Calu3 (cell line): ENCODE results near the gene CPNE5. TPM values are rescaled to one million over a fixed set of nuclear protein-coding genes. Genes with fewer than 3 reads are reported as not detected.

Source experiments
- Bru-seq: library from RNA; stranded (reverse); fragments of 400-500 nt; gene quantifications from one replicate; lab custom pipeline; 2021; lab: Mats Ljungman, UMichigan
- BruChase-seq, 2 experiments: library from RNA; stranded (reverse); fragments of 400-500 nt; gene quantifications; one replicate each; lab custom pipeline; 2021; lab: Mats Ljungman, UMichigan
- BruUV-seq: library from RNA; stranded (reverse); fragments of 400-500 nt; replicated peaks from 2 replicates; lab custom pipeline; 2021; lab: Mats Ljungman, UMichigan
- CTCF ChIA-PET: fragments of 300-600 bp; sonication (Branson Sonifier 250); formaldehyde crosslinking; loops from one replicate; lab custom pipeline; 2022; ENCODE audit warnings: antibody characterized with exemption; lab: Charles Lee
- DNase-seq: peaks from one replicate; pipeline ENCODE4 v3.0.0; 2022
- H3K27ac Mint-ChIP-seq: one replicate; pipeline ENCODE4 v1.8.0; 2022; ENCODE audit warnings: mixed read lengths; ENCODE audit not compliant: unreplicated experiment
- H3K27me3 Mint-ChIP-seq: one replicate; pipeline ENCODE4 v1.8.0; 2022; ENCODE audit warnings: mixed read lengths; ENCODE audit not compliant: unreplicated experiment
- H3K36me3 Mint-ChIP-seq: one replicate; pipeline ENCODE4 v1.8.0; 2022; ENCODE audit warnings: mild to moderate bottlenecking, moderate library complexity, mixed read lengths; ENCODE audit not compliant: insufficient read depth, unreplicated experiment
- H3K4me1 Mint-ChIP-seq: one replicate; pipeline ENCODE4 v1.8.0; 2022; ENCODE audit warnings: mild to moderate bottlenecking, low read depth, mixed read lengths; ENCODE audit not compliant: unreplicated experiment
- H3K4me3 Mint-ChIP-seq: one replicate; pipeline ENCODE4 v1.8.0; 2022; ENCODE audit warnings: mild to moderate bottlenecking, low read depth, moderate library complexity, mixed read lengths; ENCODE audit not compliant: unreplicated experiment
- H3K9me3 Mint-ChIP-seq: one replicate; pipeline ENCODE4 v1.8.0; 2022; ENCODE audit warnings: low read depth, mixed read lengths; ENCODE audit not compliant: unreplicated experiment
- intact Hi-C: fragments of 100-400 bp; cut with micrococcal nuclease; formaldehyde crosslinking; loops from one replicate; pipeline ENCODE4 v1.10.0; 2022; ENCODE audit not compliant: unreplicated experiment
- long read RNA-seq: library from polyadenylated mRNA; stranded (forward); transcript quantifications from one replicate; pipeline ENCODE4 v2.0.0, GENCODE V29; 2022
- total RNA-seq: library from RNA; stranded (reverse); gene quantifications from 2 replicates; pipeline ENCODE4 v1.2.3, GENCODE V29; 2022
- TF ChIP-seq, protein P1 (sequence below): fragments of 200-600 bp; IDR thresholded peaks from one replicate; pipeline ENCODE4 v1.8.0; 2022; ENCODE audit warnings: antibody characterized with exemption; ENCODE audit not compliant: unreplicated experiment

CPNE5 gene
- total RNA-seq (0.12 TPM in 1 of 2 replicates, not detected in the other), Bru-seq, nascent RNA (percentile 7 among the genes with signal in this experiment), BruChase-seq, experiment 1, labeled RNA remaining after a 6-hour chase (percentile 6 among the genes with signal in this experiment), BruChase-seq, experiment 2, labeled RNA remaining after a 2-hour chase (percentile 9 among the genes with signal in this experiment)
- long read RNA-seq, partial matches to known transcripts: 0 of 2 reads
- long read RNA-seq, other reads (novel, unspliced or antisense): 2 of 2 reads

DNA sequence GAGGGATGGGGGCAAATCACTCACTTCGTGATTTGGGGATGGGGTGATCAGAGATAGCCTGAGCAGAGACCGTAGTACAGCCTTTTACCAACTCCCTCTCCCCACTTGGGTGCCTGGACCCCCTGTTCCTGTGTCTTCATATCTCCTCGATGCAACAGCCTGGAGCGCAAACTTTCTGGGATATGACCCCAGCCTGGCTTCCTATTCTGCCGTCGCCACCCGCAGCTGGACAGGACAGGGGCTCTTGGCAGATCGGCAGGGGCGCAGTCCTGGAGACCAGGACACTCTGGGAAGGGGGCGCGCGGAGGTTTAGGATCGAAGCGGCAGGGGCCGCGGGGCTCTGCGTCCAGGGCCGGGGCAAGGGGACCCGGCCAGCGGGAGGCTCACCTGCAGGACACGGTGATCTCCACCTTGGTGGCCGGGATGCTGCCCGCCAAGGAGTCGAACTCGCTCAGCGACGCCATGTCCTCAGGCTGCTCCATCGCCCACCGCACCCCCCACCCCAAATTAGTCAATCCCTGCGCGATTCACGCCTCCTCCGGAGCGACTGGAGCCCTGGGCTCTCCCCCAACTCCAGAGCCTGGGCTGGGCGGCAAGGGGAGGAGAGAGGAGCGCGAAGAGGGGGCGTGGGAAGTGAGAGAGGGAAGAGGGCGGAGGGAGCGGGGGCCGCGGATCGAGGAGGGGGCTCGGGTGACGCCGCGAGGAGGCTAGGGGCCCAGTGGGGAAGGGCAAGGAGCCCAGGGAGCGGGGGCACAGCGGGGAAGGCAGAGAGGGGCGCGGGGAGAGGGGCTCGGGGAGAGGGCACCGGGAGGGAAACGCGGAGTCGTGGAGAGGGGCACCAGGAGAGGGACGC is at the start of gene CPNE5:
Gene CPNE5 (minus strand): TSS at position 549 of the 853 bp plus-strand sequence. CDS start 67 bp downstream, at position 482.
- intact Hi-C loops: no loop called here

DNA sequence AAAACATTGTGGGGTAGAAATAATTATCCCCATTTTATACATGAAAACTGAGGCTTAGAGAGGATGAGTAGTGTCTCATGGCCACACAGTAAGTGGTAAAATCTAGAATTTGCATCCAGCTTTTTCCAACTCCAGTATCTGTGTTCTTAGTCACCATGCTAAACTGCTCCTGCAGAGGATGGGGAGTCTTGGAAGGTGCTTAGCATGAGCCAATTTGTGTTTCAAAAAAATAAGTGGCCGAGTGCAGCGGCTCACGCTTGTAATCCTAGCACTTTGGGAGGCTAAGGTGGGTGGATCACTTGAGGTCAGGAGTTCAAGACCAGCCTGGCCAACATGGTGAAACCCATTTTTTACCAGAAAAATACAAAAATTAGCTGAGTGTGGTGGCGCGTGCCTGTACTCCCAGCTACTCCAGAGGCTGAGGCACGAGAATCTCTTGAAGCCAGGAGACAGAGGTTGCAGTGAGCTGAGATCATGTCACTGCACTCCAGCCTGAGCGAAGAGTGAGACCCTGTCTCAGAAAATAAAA is 48.9 kb upstream of the CPNE5 start:
- Mint-ChIP-seq H3K4me3 (no peak overlapping the region), H3K27me3 (no peaks in the 10 kb centered on the region), H3K9me3 (no peaks in the 10 kb centered on the region), H3K27ac (no peak overlapping the region), H3K4me1 (peaks cover 21% of the 10 kb centered on the region), H3K36me3 (peaks cover 12% of the 10 kb centered on the region)
- CTCF ChIA-PET: interaction anchor here (2.6 kb wide), 1 partner anchor 26 kb away, joined by 10 read pairs; no protein-coding TSS in a partner anchor
- intact Hi-C loops: no loop called here
- TF ChIP-seq, protein P1, sequence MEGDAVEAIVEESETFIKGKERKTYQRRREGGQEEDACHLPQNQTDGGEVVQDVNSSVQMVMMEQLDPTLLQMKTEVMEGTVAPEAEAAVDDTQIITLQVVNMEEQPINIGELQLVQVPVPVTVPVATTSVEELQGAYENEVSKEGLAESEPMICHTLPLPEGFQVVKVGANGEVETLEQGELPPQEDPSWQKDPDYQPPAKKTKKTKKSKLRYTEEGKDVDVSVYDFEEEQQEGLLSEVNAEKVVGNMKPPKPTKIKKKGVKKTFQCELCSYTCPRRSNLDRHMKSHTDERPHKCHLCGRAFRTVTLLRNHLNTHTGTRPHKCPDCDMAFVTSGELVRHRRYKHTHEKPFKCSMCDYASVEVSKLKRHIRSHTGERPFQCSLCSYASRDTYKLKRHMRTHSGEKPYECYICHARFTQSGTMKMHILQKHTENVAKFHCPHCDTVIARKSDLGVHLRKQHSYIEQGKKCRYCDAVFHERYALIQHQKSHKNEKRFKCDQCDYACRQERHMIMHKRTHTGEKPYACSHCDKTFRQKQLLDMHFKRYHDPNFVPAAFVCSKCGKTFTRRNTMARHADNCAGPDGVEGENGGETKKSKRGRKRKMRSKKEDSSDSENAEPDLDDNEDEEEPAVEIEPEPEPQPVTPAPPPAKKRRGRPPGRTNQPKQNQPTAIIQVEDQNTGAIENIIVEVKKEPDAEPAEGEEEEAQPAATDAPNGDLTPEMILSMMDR: no peak
- no TSS peak for BruUV-seq
- DNase-seq: no peak

More for the DNA sequence above, at the start of gene CPNE5:
- Mint-ChIP-seq H3K4me1 (no peaks in the 10 kb centered on the region), H3K27ac (no peak within 1 kb of the TSS), H3K4me3 (peak within 1 kb of the TSS; percentile 56), H3K9me3 (no peaks in the 10 kb centered on the region), H3K27me3 (peaks cover 57% of the 10 kb centered on the region), H3K36me3 (peaks cover 5% of the 10 kb centered on the region)
- CTCF ChIA-PET: no interaction called here
- TF ChIP-seq, protein P1: no peak
- no TSS peak for BruUV-seq
- no peak for DNase-seq

DNA sequence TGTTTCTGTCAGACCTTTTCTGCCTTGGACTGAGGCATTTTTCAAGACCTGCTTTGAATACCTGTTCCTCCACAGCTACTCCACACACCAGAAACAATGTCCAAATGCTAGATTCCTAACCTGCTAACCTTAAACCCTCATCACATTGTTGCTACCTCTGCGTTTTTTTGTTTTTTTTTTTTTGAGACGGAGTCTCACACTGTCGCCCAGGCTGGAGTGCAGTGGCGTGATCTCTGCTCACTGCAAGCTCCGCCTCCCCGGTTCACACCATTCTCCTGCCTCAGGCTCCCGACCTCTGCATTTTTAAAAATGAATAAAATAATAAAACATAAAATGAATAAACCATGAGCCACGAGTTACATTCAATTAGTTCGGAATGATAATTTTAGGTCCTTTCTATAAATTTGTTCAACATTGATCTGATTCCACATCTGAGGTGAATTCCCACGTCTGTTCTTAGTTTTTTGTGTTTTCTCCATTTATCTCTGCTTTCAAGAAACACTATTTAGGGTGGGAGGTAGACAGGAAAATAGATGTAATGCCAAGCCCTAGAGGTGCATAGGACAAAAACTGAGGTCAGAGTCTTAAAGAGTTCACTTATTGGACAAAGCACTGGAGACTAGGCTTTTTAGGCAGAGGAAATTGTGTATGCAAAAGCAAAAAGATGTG is 47.8 kb upstream of the CPNE5 start:
- H3K27me3 Mint-ChIP-seq: no peaks in the 10 kb centered on the region
- peaks cover 21% of the 10 kb centered on the region for H3K4me1 Mint-ChIP-seq
- no peak for DNase-seq
- no peaks in the 10 kb centered on the region for H3K9me3 Mint-ChIP-seq
- CTCF ChIA-PET: interaction anchor here (1.9 kb wide), 1 partner anchor 92 kb away, joined by 7 read pairs; no protein-coding TSS in a partner anchor
- intact Hi-C loops: no loop called here
- peaks cover 12% of the 10 kb centered on the region for H3K36me3 Mint-ChIP-seq
- H3K4me3 Mint-ChIP-seq: peak overlapping the region; percentile 77
- BruUV-seq: no TSS peak
- no peak overlapping the region for H3K27ac Mint-ChIP-seq
- TF ChIP-seq, protein P1: no peak
